Measurements from ENCODE around the gene CFAP99.
"Not testable (repeated sequence)": the region's sequence is repeated elsewhere in the genome, so short reads cannot be mapped to it uniquely, and the experiment has no call there.

CFAP99 gene

GRCh38 chr4:2418650-2419571 is at the start of gene CFAP99:
CFAP99 (plus strand) TSS chr4:2418955.
- DNase-seq = peak; percentile 77

- DNase-seq = no peak
Observed at GRCh38 chr4:2370597-2371320, 48.0 kb upstream of the CFAP99 start.

GRCh38 chr4:2371765-2372487 is 46.8 kb upstream of the CFAP99 start:
- DNase-seq = no peak

- DNase-seq = no peak
Observed at GRCh38 chr4:2372488-2373030, 46.2 kb upstream of the CFAP99 start.

GRCh38 chr4:2373532-2373931 is 45.2 kb upstream of the CFAP99 start:
- DNase-seq = no peak

- no peak for DNase-seq
Observed at GRCh38 chr4:2375427-2375826, 43.3 kb upstream of the CFAP99 start.

GRCh38 chr4:2377241-2377640 is 41.5 kb upstream of the CFAP99 start:
- DNase-seq = no peak

GRCh38 chr4:2378401-2378800 is 40.4 kb upstream of the CFAP99 start:
- DNase-seq = no peak

- DNase-seq = no peak
Observed at GRCh38 chr4:2378898-2379297, 39.9 kb upstream of the CFAP99 start.

GRCh38 chr4:2380589-2380988 is 38.2 kb upstream of the CFAP99 start:
- DNase-seq = not testable (repeated sequence)

- not testable (repeated sequence) for DNase-seq
Observed at GRCh38 chr4:2382769-2383202, 36.0 kb upstream of the CFAP99 start.

GRCh38 chr4:2383220-2383631 is 35.5 kb upstream of the CFAP99 start:
- DNase-seq = not testable (repeated sequence)

- no peak for DNase-seq
Observed at GRCh38 chr4:2383760-2384159, 35.0 kb upstream of the CFAP99 start.

- no peak for DNase-seq
Observed at GRCh38 chr4:2384245-2384644, 34.5 kb upstream of the CFAP99 start.

GRCh38 chr4:2385516-2385915 is 33.2 kb upstream of the CFAP99 start:
- no peak for DNase-seq

GRCh38 chr4:2386717-2387116 is 32.0 kb upstream of the CFAP99 start:
- DNase-seq = no peak

GRCh38 chr4:2387218-2387617 is 31.5 kb upstream of the CFAP99 start:
- no peak for DNase-seq

- no peak for DNase-seq
Observed at GRCh38 chr4:2387829-2388228, 30.9 kb upstream of the CFAP99 start.

- DNase-seq = no peak
Observed at GRCh38 chr4:2388429-2389182, 30.1 kb upstream of the CFAP99 start.

- DNase-seq = no peak
Observed at GRCh38 chr4:2389691-2390090, 29.1 kb upstream of the CFAP99 start.

GRCh38 chr4:2390146-2390545 is 28.6 kb upstream of the CFAP99 start:
- no peak for DNase-seq

GRCh38 chr4:2390784-2391421 is 27.9 kb upstream of the CFAP99 start:
- no peak for DNase-seq

Data from GF-D8 (cell line).